ENCODE measurements around the gene DMXL2. TPM values are rescaled to one million over a fixed set of nuclear protein-coding genes. Genes with fewer than 3 reads are reported as not detected.

The DMXL2 gene
- total and polyA plus RNA-seq, 2 experiments from 2014 or later: 3.6 to 17.6 TPM

GRCh38 chr15:51444112-51444511, 178.5 kb downstream of the DMXL2 start:
- 0 out of 2 replicates have a peak, but pooled peaks cover 4% of the 10 kb centered on the region for H3F3A ChIP-seq (ENCODE audit: insufficient read depth)
- WGBS, 2 experiments (ENCODE audit: low coverage in 1 of 2, low lambda C conversion rate in 2 of 2, missing lambda C conversion rate in 2 of 2): 100% methylated on average over 1 of the region's 1 CpG
- H3K27me3 ChIP-seq (replicated peaks; ENCODE audit: insufficient read depth): 0 out of 2 replicates have a peak, but pooled peaks cover 2% of the 10 kb centered on the region
- H3K9me2 ChIP-seq (ENCODE audit: insufficient read depth): no peaks in the 10 kb centered on the region
- DNase-seq: no peak
- no peak overlapping the region for H3K9ac ChIP-seq
- H2AFZ ChIP-seq: no peak overlapping the region
- in situ Hi-C loops (cut with MboI): no loop called here
- no peaks in the 10 kb centered on the region for H3K4me1 ChIP-seq (ENCODE audit: insufficient read depth)
- H3K36me3 ChIP-seq (ENCODE audit: low read depth): no peaks in the 10 kb centered on the region
- no peak overlapping the region for H3K27ac ChIP-seq
- H3K4me3 ChIP-seq: no peak overlapping the region
- H3K9me3 ChIP-seq (ENCODE audit: low read depth): no peaks in the 10 kb centered on the region
- H3K79me2 ChIP-seq (ENCODE audit: insufficient read depth): no peaks in the 10 kb centered on the region
- TF ChIP-seq EZH2 (IDR thresholded peaks at IDR 0.05; ENCODE audit: insufficient read depth, poor library complexity, severe bottlenecking) (no peak), EZH2phosphoT487 (IDR thresholded peaks at IDR 0.05; ENCODE audit: insufficient read depth, low read depth) (no peak)
- no peak overlapping the region for H3K4me2 ChIP-seq (ENCODE audit: unreplicated experiment)
- H4K20me1 ChIP-seq (ENCODE audit: insufficient read depth): no peaks in the 10 kb centered on the region

GRCh38 chr15:51443282-51443914, 179.2 kb downstream of the DMXL2 start:
- no peaks in the 10 kb centered on the region for H3K9me3 ChIP-seq (ENCODE audit: low read depth)
- no peaks in the 10 kb centered on the region for H3K36me3 ChIP-seq (ENCODE audit: low read depth)
- WGBS, 2 experiments (ENCODE audit: low coverage in 1 of 2, low lambda C conversion rate in 2 of 2, missing lambda C conversion rate in 2 of 2): 94 to 96% methylated on average over 4 of the region's 4 CpGs
- no peak overlapping the region for H3K27ac ChIP-seq
- H3K4me3 ChIP-seq: no peak overlapping the region
- no peaks in the 10 kb centered on the region for H3K4me1 ChIP-seq (ENCODE audit: insufficient read depth)
- 0 out of 2 replicates have a peak, but pooled peaks cover 4% of the 10 kb centered on the region for H3F3A ChIP-seq (ENCODE audit: insufficient read depth)
- in situ Hi-C loops (cut with MboI): no loop called here
- H3K27me3 ChIP-seq (replicated peaks; ENCODE audit: insufficient read depth): peaks cover 9% of the 10 kb centered on the region; the same call in 1 of the 2 replicates
- H3K79me2 ChIP-seq (ENCODE audit: insufficient read depth): no peaks in the 10 kb centered on the region
- no peak overlapping the region for H2AFZ ChIP-seq
- no peaks in the 10 kb centered on the region for H3K9me2 ChIP-seq (ENCODE audit: insufficient read depth)
- no peak overlapping the region for H3K9ac ChIP-seq
- no peak for DNase-seq
- no peaks in the 10 kb centered on the region for H4K20me1 ChIP-seq (ENCODE audit: insufficient read depth)
- TF ChIP-seq EZH2phosphoT487 (IDR thresholded peaks at IDR 0.05; ENCODE audit: insufficient read depth, low read depth): no peak
- TF ChIP-seq EZH2 (IDR thresholded peaks at IDR 0.05; ENCODE audit: insufficient read depth, poor library complexity, severe bottlenecking): no peak
- H3K4me2 ChIP-seq (ENCODE audit: unreplicated experiment): no peak overlapping the region

DNA sequence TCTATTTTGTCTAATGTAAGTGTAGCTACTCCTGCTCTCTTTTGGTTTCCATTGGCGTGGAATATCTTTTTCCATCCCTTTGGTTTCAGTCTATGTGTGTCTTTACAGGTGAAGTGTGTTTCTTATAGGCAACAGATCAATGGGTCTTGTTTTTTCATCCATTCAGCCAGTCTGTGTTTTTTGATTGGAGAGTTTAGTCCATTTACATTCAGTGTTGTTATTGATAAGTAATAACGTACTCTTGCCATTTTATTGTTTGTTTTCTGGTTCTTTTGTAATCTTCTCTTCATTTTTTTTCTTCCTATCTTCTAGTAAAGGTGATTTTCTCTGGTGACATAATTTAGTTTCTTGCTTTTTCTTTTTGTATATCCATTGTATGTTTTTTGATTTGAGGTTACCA, 184.0 kb downstream of the DMXL2 start:
- DNase-seq: no peak
- H3K4me1 ChIP-seq (ENCODE audit: insufficient read depth): no peaks in the 10 kb centered on the region
- no peak overlapping the region for H3K4me2 ChIP-seq (ENCODE audit: unreplicated experiment)
- H4K20me1 ChIP-seq (ENCODE audit: insufficient read depth): no peaks in the 10 kb centered on the region
- no peak overlapping the region for H3K4me3 ChIP-seq
- H3K36me3 ChIP-seq (ENCODE audit: low read depth): no peaks in the 10 kb centered on the region
- TF ChIP-seq EZH2 (IDR thresholded peaks at IDR 0.05; ENCODE audit: insufficient read depth, poor library complexity, severe bottlenecking): no peak
- TF ChIP-seq EZH2phosphoT487 (IDR thresholded peaks at IDR 0.05; ENCODE audit: insufficient read depth, low read depth): no peak
- H3K27me3 ChIP-seq (replicated peaks; ENCODE audit: insufficient read depth): peaks cover 11% of the 10 kb centered on the region; the same call in 1 of the 2 replicates
- H3K9me3 ChIP-seq (ENCODE audit: low read depth): no peaks in the 10 kb centered on the region
- H3K27ac ChIP-seq: no peak overlapping the region
- WGBS, 2 experiments (ENCODE audit: low coverage in 1 of 2, low lambda C conversion rate in 2 of 2, missing lambda C conversion rate in 2 of 2): 36 to 56% methylated on average over 2 of the region's 2 CpGs
- no peak overlapping the region for H2AFZ ChIP-seq
- in situ Hi-C loops (cut with MboI): no loop called here
- no peaks in the 10 kb centered on the region for H3K9me2 ChIP-seq (ENCODE audit: insufficient read depth)
- H3K79me2 ChIP-seq (ENCODE audit: insufficient read depth): no peaks in the 10 kb centered on the region
- no peaks in the 10 kb centered on the region for H3F3A ChIP-seq (ENCODE audit: insufficient read depth)
- H3K9ac ChIP-seq: no peak overlapping the region

- Histone ChIP-seq H4K20me1 (ENCODE audit: insufficient read depth) (no peaks in the 10 kb centered on the region), H3K9me2 (ENCODE audit: insufficient read depth) (no peaks in the 10 kb centered on the region), H3F3A (ENCODE audit: insufficient read depth) (no peaks in the 10 kb centered on the region), H3K36me3 (ENCODE audit: low read depth) (no peaks in the 10 kb centered on the region), H3K27ac (no peak overlapping the region), H3K27me3 (replicated peaks; ENCODE audit: insufficient read depth) (no peaks in the 10 kb centered on the region; the same call in 1 of the 2 replicates), H3K4me2 (ENCODE audit: unreplicated experiment) (no peak overlapping the region), H3K4me3 (no peak overlapping the region), H2AFZ (no peak overlapping the region), H3K4me1 (ENCODE audit: insufficient read depth) (no peaks in the 10 kb centered on the region), H3K9ac (no peak overlapping the region), H3K9me3 (ENCODE audit: low read depth) (no peaks in the 10 kb centered on the region), H3K79me2 (ENCODE audit: insufficient read depth) (no peaks in the 10 kb centered on the region)
- DNase-seq: no peak
- in situ Hi-C loops (cut with MboI): no loop called here
- no peak for TF ChIP-seq EZH2 (IDR thresholded peaks at IDR 0.05; ENCODE audit: insufficient read depth, poor library complexity, severe bottlenecking)
- WGBS, 2 experiments (ENCODE audit: low coverage in 1 of 2, low lambda C conversion rate in 2 of 2, missing lambda C conversion rate in 2 of 2): 4 to 19% methylated on average over 1 of the region's 1 CpG
These were observed 197.0 kb downstream of the DMXL2 start for GRCh38 chr15:51425517-51426040.
